BJ (cell line): Measurements from ENCODE around the gene TUNAR. TPM values are rescaled to one million over a fixed set of nuclear protein-coding genes. Genes with fewer than 3 reads are reported as not detected.

Experiments
- CTCF ChIA-PET: fragments of 350-600 bp; formaldehyde crosslinking; extraction: SDS; loops from one replicate; lab custom pipeline; 2021; ENCODE audit warnings: antibody characterized with exemption, inconsistent platforms; lab: Yijun Ruan, JAX
- POLR2A ChIA-PET: fragments of 300-600 bp; sonication (Branson Sonifier 250); formaldehyde crosslinking; extraction: SDS; loops from one replicate; lab custom pipeline; 2021; ENCODE audit warnings: antibody characterized with exemption; lab: Charles Lee
- DNase-seq: peaks from one replicate; pipeline ENCODE4 v3.0.0-alpha.2; 2011; ENCODE audit warnings: low read depth
- H3K27me3 ChIP-seq: 2 replicates; pipeline ENCODE4 v1.6.0; 2011; ENCODE audit warnings: low read length; ENCODE audit not compliant: control insufficient read depth, insufficient read depth
- H3K36me3 ChIP-seq: 2 replicates; pipeline ENCODE4 v1.5.1; 2011; ENCODE audit warnings: low read length; ENCODE audit not compliant: control insufficient read depth, insufficient read depth
- H3K4me3 ChIP-seq: 2 replicates; pipeline ENCODE4 v1.5.1; 2011; ENCODE audit warnings: low read depth, mild to moderate bottlenecking, control low read depth, low read length
- polyA plus RNA-seq: library from polyadenylated mRNA; depleted of rRNA; stranded (reverse); fragments of >200 nt; gene quantifications from 2 replicates; pipeline ENCODE4 v1.2.3, GENCODE V29; 2011
- TF ChIP-seq, protein P1 (sequence below): IDR thresholded peaks from 2 replicates; pipeline ENCODE4 v1.5.1; 2011; ENCODE audit warnings: low read depth, mild to moderate bottlenecking, control low read depth, inconsistent platforms, low read length, moderate library complexity; ENCODE audit not compliant: insufficient read depth

TUNAR gene
- polyA plus RNA-seq, 1 experiment = not detected

DNA sequence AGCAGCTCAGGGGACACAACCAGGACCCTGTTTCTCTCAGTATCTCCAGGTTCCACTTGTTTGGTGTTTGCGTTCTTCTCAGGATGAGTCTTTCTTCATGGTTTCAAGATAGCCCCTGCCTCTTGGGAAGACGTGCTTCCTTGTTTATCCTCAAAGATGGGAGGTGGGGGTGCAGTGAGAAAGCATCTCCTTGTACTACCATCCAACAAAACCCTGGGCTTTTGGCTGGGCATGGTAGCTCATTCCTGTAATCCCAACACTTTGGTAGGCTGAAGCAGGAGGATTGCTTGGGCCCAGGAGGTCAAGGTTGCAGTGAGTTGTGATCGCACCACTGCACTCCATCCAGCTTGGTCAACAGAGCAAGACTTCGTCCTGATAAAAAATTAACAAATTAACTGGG, 21.0 kb upstream of the TUNAR start:
- CTCF ChIA-PET = interaction anchor here (0.6 kb wide), 1 partner anchor 1106 kb away, joined by 3 read pairs; no protein-coding TSS in a partner anchor
- no peak overlapping the region for H3K4me3 ChIP-seq

DNA sequence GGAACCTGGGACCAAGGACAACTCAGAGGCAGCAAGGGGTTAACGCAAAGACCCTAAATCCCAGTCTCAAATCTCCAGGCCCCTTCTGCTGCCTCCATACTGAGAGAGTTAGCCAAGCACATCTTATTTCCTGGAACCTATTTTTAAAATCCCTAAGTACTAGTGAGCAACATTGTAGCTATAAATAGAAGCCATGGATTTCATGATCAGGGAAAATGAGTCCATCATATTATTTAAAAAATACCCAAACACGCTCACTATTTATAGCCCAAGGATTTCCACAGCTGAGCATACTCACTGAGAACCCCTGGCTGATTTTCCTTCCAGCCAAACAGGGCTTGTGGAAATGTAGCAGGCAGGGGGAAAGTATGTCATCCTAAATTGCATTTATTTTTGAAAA, 19.4 kb upstream of the TUNAR start:
- ChIA-PET POLR2A (no interaction called here), CTCF (no interaction called here)
- DNase-seq = no peak
- no peak overlapping the region for H3K4me3 ChIP-seq
- H3K27me3 ChIP-seq = no peaks in the 10 kb centered on the region
- TF ChIP-seq, protein P1, sequence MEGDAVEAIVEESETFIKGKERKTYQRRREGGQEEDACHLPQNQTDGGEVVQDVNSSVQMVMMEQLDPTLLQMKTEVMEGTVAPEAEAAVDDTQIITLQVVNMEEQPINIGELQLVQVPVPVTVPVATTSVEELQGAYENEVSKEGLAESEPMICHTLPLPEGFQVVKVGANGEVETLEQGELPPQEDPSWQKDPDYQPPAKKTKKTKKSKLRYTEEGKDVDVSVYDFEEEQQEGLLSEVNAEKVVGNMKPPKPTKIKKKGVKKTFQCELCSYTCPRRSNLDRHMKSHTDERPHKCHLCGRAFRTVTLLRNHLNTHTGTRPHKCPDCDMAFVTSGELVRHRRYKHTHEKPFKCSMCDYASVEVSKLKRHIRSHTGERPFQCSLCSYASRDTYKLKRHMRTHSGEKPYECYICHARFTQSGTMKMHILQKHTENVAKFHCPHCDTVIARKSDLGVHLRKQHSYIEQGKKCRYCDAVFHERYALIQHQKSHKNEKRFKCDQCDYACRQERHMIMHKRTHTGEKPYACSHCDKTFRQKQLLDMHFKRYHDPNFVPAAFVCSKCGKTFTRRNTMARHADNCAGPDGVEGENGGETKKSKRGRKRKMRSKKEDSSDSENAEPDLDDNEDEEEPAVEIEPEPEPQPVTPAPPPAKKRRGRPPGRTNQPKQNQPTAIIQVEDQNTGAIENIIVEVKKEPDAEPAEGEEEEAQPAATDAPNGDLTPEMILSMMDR = no peak
- no peaks in the 10 kb centered on the region for H3K36me3 ChIP-seq

More for the DNA sequence above, 21.0 kb upstream of the TUNAR start:
- no peak for DNase-seq
- Histone ChIP-seq H3K27me3 (no peaks in the 10 kb centered on the region), H3K36me3 (no peaks in the 10 kb centered on the region)
- POLR2A ChIA-PET = no interaction called here
- TF ChIP-seq, protein P1 = no peak

DNA sequence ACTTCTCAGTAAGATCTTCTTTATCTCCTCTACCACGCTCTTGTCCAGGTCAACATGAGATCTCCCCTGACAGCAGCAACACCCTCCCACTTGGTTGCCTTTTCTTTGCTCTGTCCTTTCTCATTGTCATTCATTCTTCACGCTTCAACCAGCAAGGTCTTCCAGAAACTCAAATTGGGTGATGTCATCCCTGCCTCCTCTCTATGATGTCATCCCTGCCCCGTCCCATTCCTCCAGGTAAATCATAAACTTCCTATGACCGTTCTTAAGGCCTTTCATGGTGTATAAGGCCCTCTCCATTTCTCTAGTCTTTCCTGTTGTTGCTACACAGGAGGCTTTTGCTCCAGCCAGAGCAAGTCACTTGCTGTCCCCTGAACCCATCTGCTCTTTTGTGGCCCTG, 17.7 kb upstream of the TUNAR start:
- Histone ChIP-seq H3K27me3 (no peaks in the 10 kb centered on the region), H3K36me3 (no peaks in the 10 kb centered on the region), H3K4me3 (no peak overlapping the region)
- TF ChIP-seq, protein P1 = no peak
- no peak for DNase-seq
- CTCF ChIA-PET = no interaction called here
- POLR2A ChIA-PET = no interaction called here

DNA sequence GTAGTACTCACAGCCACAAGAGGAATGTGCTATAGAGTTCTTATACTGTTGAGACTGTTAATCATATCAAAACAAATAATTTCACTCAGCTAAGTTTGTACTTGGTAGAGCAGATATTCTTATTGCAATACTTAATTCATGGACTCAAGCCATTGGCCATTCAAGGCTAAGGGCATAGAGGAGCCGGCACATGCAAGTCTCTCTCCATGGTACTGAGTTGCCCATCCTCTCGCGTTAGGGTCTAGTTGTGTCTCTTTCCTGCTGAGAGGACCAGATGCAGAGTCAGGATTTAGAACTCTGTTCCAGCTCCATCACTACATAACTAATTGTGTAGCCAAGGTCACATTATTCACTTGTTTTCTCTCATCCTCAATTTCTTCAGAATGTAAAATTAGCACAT, 14.4 kb upstream of the TUNAR start:
- Histone ChIP-seq H3K4me3 (no peak overlapping the region), H3K27me3 (no peaks in the 10 kb centered on the region), H3K36me3 (no peaks in the 10 kb centered on the region)
- DNase-seq = no peak
- TF ChIP-seq, protein P1 = no peak
- POLR2A ChIA-PET = no interaction called here
- CTCF ChIA-PET = no interaction called here

DNA sequence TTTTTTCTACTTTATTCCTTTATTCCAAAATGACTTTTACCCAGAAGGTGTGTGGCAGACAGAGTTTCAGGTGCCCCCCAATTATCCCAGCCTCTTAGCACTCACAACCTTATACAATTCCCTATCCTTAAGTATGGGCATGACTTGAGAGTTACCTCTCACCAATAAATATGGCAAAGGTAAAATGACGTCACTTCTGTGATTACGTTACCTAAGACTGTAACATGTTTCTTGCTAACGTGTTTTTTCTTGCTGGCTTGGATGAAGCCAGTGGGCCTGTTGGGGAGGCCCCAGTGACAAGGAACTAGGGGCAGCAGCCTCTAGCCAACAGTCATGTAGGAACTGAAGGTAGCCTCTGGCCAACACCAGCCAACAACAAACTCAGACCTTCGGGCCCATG, 13.3 kb upstream of the TUNAR start:
- H3K36me3 ChIP-seq = no peaks in the 10 kb centered on the region
- no peak overlapping the region for H3K4me3 ChIP-seq
- CTCF ChIA-PET = no interaction called here
- DNase-seq = no peak
- TF ChIP-seq, protein P1 = no peak
- POLR2A ChIA-PET = no interaction called here
- no peaks in the 10 kb centered on the region for H3K27me3 ChIP-seq
